OCI-LY3 (cell line): ENCODE results near the gene ADARB1.

Source experiments
- H2AFZ ChIP-seq: fragments of 200-600, 300-600 bp; shearing (Covaris generic); 2 replicates; pipeline ENCODE4 v1.6.0; 2014; ENCODE audit warnings: antibody characterized with exemption, low read depth, low read length
- H3K27ac ChIP-seq: fragments of 200-600, 300-600 bp; sonication (generic); 2 replicates; pipeline ENCODE4 v1.5.1; 2014; ENCODE audit warnings: mild to moderate bottlenecking, low read length, moderate library complexity, mixed read lengths
- H3K27me3 ChIP-seq: fragments of 200-600, 300-600 bp; sonication (generic); 2 replicates; pipeline ENCODE4 v1.6.1; 2014; ENCODE audit warnings: low read depth, low read length, mixed read lengths
- H3K36me3 ChIP-seq: fragments of 200-600, 300-600 bp; sonication (generic); replicated peaks from 2 replicates; pipeline ENCODE3; 2014; ENCODE audit warnings: low read depth, low read length, mixed read lengths
- H3K4me1 ChIP-seq: fragments of 300-600, 200-600 bp; sonication (generic); 2 replicates; pipeline ENCODE4 v1.6.1; 2014; ENCODE audit warnings: low read length, mixed read lengths
- H3K4me2 ChIP-seq: fragments of 200-600, 300-600 bp; sonication (generic); 2 replicates; pipeline ENCODE4 v1.6.1; 2014; ENCODE audit warnings: low read length, mixed read lengths
- H3K4me3 ChIP-seq: fragments of 300-600, 200-600 bp; sonication (generic); 2 replicates; pipeline ENCODE4 v1.5.1; 2014; ENCODE audit warnings: antibody characterized with exemption, mild to moderate bottlenecking, low read length, moderate library complexity
- H3K79me2 ChIP-seq: fragments of 300-600, 200-600 bp; shearing (Covaris generic); 2 replicates; pipeline ENCODE4 v1.6.1; 2014; ENCODE audit warnings: mild to moderate bottlenecking, low read length, mixed read lengths
- H3K9ac ChIP-seq: fragments of 300-600, 200-600 bp; shearing (Covaris generic); 2 replicates; pipeline ENCODE4 v1.6.0; 2014; ENCODE audit warnings: mild to moderate bottlenecking, low read length, moderate library complexity
- H3K9me3 ChIP-seq: fragments of 200-600, 300-600 bp; shearing (Covaris generic); 2 replicates; pipeline ENCODE4 v1.6.1; 2014; ENCODE audit warnings: low read length, mixed read lengths; ENCODE audit not compliant: insufficient read depth
- H4K20me1 ChIP-seq: fragments of 200-600, 300-600 bp; sonication (generic); 2 replicates; pipeline ENCODE4 v1.6.1; 2016; ENCODE audit warnings: low read length, mixed read lengths; ENCODE audit not compliant: insufficient read depth
- CTCF ChIP-seq: fragments of 200-600, 300-600 bp; sonication (generic); IDR thresholded peaks from 2 replicates; pipeline ENCODE4 v1.5.1; 2014; ENCODE audit warnings: antibody characterized with exemption, low read length, low read depth
- EZH2phosphoT487 ChIP-seq: fragments of 200-600 bp; shearing (Covaris generic); IDR thresholded peaks from 2 replicates; pipeline ENCODE4 v1.6.1; 2018; ENCODE audit warnings: antibody characterized with exemption, mixed run types, low read depth

The ADARB1 gene

GRCh38 chr21:45033791-45034555 lies 40.4 kb upstream of the ADARB1 start:
- H3K4me2 ChIP-seq = no peak overlapping the region
- no peak overlapping the region for H3K4me3 ChIP-seq
- no peaks in the 10 kb centered on the region for H3K79me2 ChIP-seq
- no peak overlapping the region for H2AFZ ChIP-seq
- TF ChIP-seq EZH2phosphoT487 = no peak
- no peak for TF ChIP-seq CTCF
- 0 out of 2 replicates have a peak, but pooled peaks cover 2% of the 10 kb centered on the region for H3K27me3 ChIP-seq
- H3K27ac ChIP-seq = no peak overlapping the region
- H4K20me1 ChIP-seq = no peaks in the 10 kb centered on the region
- no peaks in the 10 kb centered on the region for H3K9me3 ChIP-seq
- no peaks in the 10 kb centered on the region for H3K36me3 ChIP-seq
- H3K4me1 ChIP-seq = no peaks in the 10 kb centered on the region
- no peak overlapping the region for H3K9ac ChIP-seq

DNA sequence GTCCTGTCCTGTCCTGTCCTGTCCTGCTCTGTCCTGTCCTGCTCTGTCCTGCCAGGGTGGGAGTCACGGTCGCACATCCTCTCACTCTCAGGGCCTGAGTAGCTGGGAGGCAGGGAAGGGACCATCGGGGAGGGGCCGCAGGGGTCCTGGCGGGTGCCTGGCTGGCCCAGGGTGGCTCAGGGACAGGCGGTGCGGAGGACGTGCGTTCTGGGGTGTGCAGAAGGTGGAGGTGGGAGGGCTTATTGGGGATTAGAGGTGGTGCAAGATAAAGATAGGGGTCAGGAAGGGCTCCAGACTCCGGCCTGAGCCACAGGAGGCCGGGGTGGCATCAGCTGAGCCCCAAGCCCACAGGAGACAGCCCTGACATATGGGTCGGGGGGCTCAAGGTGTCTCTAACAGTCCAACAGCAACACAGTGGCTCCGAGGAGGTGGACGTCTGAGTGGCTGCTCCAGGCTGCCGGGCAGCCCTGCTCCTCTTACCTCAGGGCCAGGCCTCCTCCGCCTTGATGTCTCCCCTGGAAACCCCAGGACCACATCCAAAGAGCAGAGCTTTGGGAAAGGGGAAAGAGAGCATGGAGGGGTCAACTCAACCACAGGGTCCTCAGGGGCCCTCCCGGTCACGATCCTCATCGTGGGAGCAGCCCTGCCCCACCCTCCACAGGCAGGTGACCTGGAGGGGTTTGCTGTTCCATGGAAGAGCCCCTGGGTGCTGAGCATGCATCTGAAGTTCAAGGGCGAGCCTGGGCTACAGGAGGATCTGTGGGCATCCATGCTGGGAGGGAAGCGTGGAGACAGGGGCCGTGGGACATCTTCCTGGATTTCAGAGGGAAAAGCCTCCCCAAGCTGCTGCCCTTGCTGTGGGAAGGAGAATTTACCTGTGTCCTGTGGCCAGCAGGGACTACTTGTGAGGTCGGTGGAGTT lies 39.6 kb upstream of the ADARB1 start:
- H3K9ac ChIP-seq = no peak overlapping the region
- H3K36me3 ChIP-seq = no peaks in the 10 kb centered on the region
- H3K79me2 ChIP-seq = no peaks in the 10 kb centered on the region
- no peaks in the 10 kb centered on the region for H3K9me3 ChIP-seq
- H3K4me1 ChIP-seq = no peaks in the 10 kb centered on the region
- no peak overlapping the region for H3K27ac ChIP-seq
- 0 out of 2 replicates have a peak, but pooled peaks cover 2% of the 10 kb centered on the region for H3K27me3 ChIP-seq
- H4K20me1 ChIP-seq = no peaks in the 10 kb centered on the region
- TF ChIP-seq EZH2phosphoT487 = no peak
- TF ChIP-seq CTCF = no peak
- no peak overlapping the region for H2AFZ ChIP-seq
- no peak overlapping the region for H3K4me2 ChIP-seq
- no peak overlapping the region for H3K4me3 ChIP-seq

DNA sequence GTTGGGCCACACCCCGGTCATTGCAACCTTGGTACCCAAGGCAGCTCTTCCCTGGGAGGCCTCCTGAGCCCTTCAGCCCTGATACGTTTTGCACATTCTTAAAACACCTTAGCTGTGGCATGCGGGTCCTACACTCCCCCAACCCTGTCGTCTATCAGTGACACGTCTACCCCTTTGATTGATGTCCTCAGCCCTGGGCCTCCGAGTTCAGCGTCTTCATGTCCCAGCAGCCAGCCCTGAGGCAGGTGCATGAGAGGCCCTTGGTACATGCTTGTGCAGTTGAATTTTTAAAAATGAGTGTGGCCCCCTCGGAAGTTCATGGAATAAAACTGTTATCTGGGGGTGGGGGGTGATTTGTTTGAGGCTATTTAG lies 38.9 kb upstream of the ADARB1 start:
- Histone ChIP-seq H4K20me1 (no peaks in the 10 kb centered on the region), H3K27me3 (no peaks in the 10 kb centered on the region), H3K9ac (no peak overlapping the region), H3K4me1 (no peaks in the 10 kb centered on the region), H2AFZ (no peak overlapping the region), H3K4me3 (no peak overlapping the region), H3K4me2 (no peak overlapping the region), H3K36me3 (no peaks in the 10 kb centered on the region), H3K9me3 (no peaks in the 10 kb centered on the region), H3K79me2 (no peaks in the 10 kb centered on the region), H3K27ac (no peak overlapping the region)
- TF ChIP-seq CTCF = no peak
- no peak for TF ChIP-seq EZH2phosphoT487

DNA sequence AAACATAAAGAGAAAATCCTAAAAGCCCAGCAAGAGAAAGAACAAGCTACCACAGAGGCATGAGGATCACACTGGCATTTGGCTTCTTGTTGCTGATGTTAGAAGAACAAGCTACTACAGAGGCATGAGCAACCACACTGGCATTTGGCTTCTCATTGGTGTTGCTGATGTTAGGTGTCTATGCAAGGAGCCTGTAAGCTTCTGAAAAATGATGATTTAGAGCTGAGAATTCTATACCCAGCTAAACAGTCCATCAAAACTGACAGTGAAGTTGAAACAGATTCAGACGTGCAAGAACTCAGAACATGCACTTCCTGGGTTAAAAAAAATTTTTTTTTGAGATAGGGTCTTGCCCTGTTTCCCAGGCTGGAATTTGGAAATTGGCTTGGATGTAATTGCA lies 37.8 kb upstream of the ADARB1 start:
- Histone ChIP-seq H3K4me1 (no peaks in the 10 kb centered on the region), H4K20me1 (no peaks in the 10 kb centered on the region)

More for the DNA sequence above, 37.8 kb upstream of the ADARB1 start:
- no peak overlapping the region for H2AFZ ChIP-seq
- no peak overlapping the region for H3K9ac ChIP-seq
- TF ChIP-seq CTCF (no peak), EZH2phosphoT487 (no peak)
- no peaks in the 10 kb centered on the region for H3K27me3 ChIP-seq
- H3K36me3 ChIP-seq = no peaks in the 10 kb centered on the region
- H3K4me2 ChIP-seq = no peak overlapping the region
- no peaks in the 10 kb centered on the region for H3K9me3 ChIP-seq
- no peak overlapping the region for H3K27ac ChIP-seq
- no peak overlapping the region for H3K4me3 ChIP-seq
- H3K79me2 ChIP-seq = no peaks in the 10 kb centered on the region
